SU-DHL-6 (cell line): ENCODE measurements around the gene SLC27A4.

ENCODE experiments used
- CTCF ChIP-seq: fragments of 200-600 bp; sonication (generic); IDR thresholded peaks from one replicate; pipeline ENCODE4 v1.5.1; 2017; ENCODE audit warnings: antibody characterized with exemption, mild to moderate bottlenecking, low read length, moderate library complexity; ENCODE audit not compliant: insufficient read depth, poor library complexity, severe bottlenecking
- EZH2phosphoT487 ChIP-seq: fragments of 200-600 bp; sonication (generic), shearing (Covaris generic); conservative IDR thresholded peaks from 2 replicates; pipeline ENCODE4 v1.6.1; 2018; ENCODE audit warnings: mild to moderate bottlenecking, antibody characterized with exemption, low read length, moderate library complexity, mixed read lengths

GRCh38 chr9:128375865-128376264 is 35.5 kb downstream of the SLC27A4 start:
- TF ChIP-seq CTCF (no peak), EZH2phosphoT487 (no peak)
